Thoracic aorta (tissue), 2 donors: ENCODE measurements around the gene DNM3. TPM values are rescaled to one million over a fixed set of nuclear protein-coding genes. Genes with fewer than 3 reads are reported as not detected.

Source experiments
- ATAC-seq: fragments of 150-250 bp; one replicate; pipeline ENCODE4 v1.8.0; 2017; ENCODE audit warnings: low read depth; ENCODE audit not compliant: insufficient number of reproducible peaks, low FRiP score
- DNase-seq: peaks from one replicate; pipeline ENCODE4 v3.0.0-alpha.2; 2020; ENCODE audit warnings: low spot score
- H3K27ac ChIP-seq, 2 donors: fragments of 200-600 bp; sonication (generic); 1 replicate in 1 of 2; 2 replicates in 1 of 2; pipeline ENCODE4 v1.5.1; 2016; ENCODE audit warnings: mild to moderate bottlenecking in 2 of 2, moderate library complexity in 2 of 2
- H3K27me3 ChIP-seq: fragments of 200-600 bp; sonication (generic); replicated peaks from 2 replicates; pipeline ENCODE4 v1.6.0; 2016; ENCODE audit warnings: mild to moderate bottlenecking; ENCODE audit not compliant: insufficient read depth
- H3K36me3 ChIP-seq: fragments of 200-600 bp; sonication (generic); one replicate; pipeline ENCODE4 v1.5.1; 2016
- H3K4me1 ChIP-seq, 2 donors: fragments of 200-600 bp; sonication (generic); 1 replicate in 1 of 2; 2 replicates in 1 of 2; pipeline versions ENCODE4 v1.5.1 to v1.6.0; 2016; ENCODE audit warnings: low read depth in 2 of 2, mild to moderate bottlenecking in 1 of 2; ENCODE audit not compliant: control insufficient read depth in 1 of 2
- H3K4me3 ChIP-seq: fragments of 200-600 bp; sonication (generic); 2 replicates; pipeline ENCODE4 v1.5.1; 2016; ENCODE audit warnings: mild to moderate bottlenecking
- H3K9me3 ChIP-seq: fragments of 200-600 bp; sonication (generic); 2 replicates; pipeline ENCODE4 v1.5.1; 2016
- total RNA-seq, 2 donors: library from RNA; depleted of rRNA; stranded (reverse); fragments of >200 nt; gene quantifications; one replicate each; pipeline versions ENCODE4 v1.1.0 to v1.2.3, GENCODE V29; 2016
- TF ChIP-seq, protein P1 (sequence below): fragments of 200-600 bp; sonication (generic); IDR thresholded peaks from one replicate; pipeline ENCODE4 v1.5.1; 2019; ENCODE audit warnings: antibody characterized with exemption

DNM3 gene
- total RNA-seq, 2 donors from 2014 or later: 5.8 to 7.5 TPM

DNA sequence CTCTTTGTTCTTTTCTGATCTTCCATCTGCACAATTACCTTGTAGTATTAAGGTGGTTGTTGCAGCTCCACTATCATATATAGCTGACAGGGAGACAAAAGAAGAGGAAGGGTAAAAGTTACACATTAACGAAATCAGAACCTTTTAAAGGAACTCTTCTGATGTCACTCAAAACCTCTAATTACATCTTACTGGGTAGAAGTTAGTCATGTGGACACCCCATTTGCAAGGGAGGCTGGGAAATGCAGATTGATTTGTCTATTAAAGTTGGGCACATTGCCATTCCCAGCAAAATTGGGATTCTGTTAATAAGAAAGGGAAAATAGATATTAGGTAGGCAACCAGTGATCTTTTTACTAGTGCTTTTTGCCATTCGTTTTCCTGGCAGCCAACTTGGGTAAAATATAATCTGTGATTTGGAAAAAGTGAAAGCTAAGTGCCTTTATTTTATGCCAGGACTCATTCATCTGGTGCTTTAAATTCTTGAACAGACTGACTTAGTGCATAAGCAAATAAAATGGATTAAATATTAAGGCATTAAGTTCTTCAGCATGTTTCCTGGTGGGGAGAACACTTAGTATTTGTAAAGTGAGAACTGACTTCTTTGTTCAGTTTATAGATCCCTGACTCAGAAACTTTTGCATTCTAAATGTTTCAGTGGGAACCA is 71.3 kb downstream of the DNM3 start:
- Histone ChIP-seq H3K4me1 (peaks cover 10 to 12% of the 10 kb centered on the region in 2 donors), H3K36me3 (no peaks in the 10 kb centered on the region), H3K4me3 (no peak overlapping the region), H3K27ac (no peak overlapping the region), H3K9me3 (no peaks in the 10 kb centered on the region), H3K27me3 (no peaks in the 10 kb centered on the region)
- ATAC-seq (no peak), DNase-seq (no peak)
- TF ChIP-seq, protein P1, sequence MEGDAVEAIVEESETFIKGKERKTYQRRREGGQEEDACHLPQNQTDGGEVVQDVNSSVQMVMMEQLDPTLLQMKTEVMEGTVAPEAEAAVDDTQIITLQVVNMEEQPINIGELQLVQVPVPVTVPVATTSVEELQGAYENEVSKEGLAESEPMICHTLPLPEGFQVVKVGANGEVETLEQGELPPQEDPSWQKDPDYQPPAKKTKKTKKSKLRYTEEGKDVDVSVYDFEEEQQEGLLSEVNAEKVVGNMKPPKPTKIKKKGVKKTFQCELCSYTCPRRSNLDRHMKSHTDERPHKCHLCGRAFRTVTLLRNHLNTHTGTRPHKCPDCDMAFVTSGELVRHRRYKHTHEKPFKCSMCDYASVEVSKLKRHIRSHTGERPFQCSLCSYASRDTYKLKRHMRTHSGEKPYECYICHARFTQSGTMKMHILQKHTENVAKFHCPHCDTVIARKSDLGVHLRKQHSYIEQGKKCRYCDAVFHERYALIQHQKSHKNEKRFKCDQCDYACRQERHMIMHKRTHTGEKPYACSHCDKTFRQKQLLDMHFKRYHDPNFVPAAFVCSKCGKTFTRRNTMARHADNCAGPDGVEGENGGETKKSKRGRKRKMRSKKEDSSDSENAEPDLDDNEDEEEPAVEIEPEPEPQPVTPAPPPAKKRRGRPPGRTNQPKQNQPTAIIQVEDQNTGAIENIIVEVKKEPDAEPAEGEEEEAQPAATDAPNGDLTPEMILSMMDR: no peak

DNA sequence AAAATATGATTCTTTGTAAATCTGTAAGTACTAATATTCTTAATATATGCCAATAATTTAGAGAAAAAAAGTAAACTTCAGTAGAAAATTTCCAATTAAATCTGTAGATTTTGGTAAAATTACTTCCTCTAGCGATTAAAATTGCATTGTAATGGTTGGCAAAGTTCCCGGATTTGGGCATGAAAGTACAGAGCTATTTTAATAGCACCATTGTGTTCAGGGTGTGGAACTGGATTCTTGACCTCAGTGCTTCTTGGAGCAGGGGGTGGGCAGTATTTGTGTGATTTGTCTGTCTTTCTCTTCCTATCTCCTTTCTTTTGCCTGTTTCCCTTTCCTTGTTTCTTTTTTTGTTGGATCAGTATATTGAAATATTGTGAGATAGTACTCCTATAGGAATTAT is 72.1 kb downstream of the DNM3 start:
- Histone ChIP-seq H3K27ac (no peak overlapping the region), H3K36me3 (no peaks in the 10 kb centered on the region), H3K4me1 (peaks cover 10 to 12% of the 10 kb centered on the region in 2 donors), H3K4me3 (no peak overlapping the region), H3K9me3 (no peaks in the 10 kb centered on the region), H3K27me3 (no peaks in the 10 kb centered on the region)
- TF ChIP-seq, protein P1: no peak
- DNase-seq: no peak
- no peak for ATAC-seq

DNA sequence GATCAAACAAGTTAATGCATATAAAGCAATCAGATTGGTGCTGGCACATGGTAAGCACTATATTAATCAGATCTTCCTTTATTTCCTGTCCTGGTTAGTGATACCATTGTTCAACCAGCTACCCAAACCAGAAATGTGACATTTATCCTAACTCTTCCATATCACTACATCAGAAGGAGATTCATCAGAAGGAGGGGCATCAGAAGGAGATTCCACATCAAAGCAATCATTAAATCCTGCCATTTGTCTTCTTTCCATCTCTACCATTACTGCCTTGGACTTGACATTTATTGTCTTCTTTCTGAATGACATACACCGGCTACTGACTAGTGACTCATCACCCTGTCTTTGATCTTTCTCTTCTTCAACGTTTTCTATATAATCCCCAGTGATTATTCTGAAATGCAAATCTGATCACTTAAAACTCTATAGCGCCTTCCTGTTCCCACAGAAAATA is 75.0 kb downstream of the DNM3 start:
- Histone ChIP-seq H3K27me3 (no peaks in the 10 kb centered on the region), H3K4me1 (peaks cover 10 to 12% of the 10 kb centered on the region in 2 donors), H3K4me3 (no peak overlapping the region), H3K9me3 (no peaks in the 10 kb centered on the region), H3K36me3 (no peaks in the 10 kb centered on the region), H3K27ac (no peak overlapping the region)
- ATAC-seq: no peak
- DNase-seq: no peak
- TF ChIP-seq, protein P1: no peak

DNA sequence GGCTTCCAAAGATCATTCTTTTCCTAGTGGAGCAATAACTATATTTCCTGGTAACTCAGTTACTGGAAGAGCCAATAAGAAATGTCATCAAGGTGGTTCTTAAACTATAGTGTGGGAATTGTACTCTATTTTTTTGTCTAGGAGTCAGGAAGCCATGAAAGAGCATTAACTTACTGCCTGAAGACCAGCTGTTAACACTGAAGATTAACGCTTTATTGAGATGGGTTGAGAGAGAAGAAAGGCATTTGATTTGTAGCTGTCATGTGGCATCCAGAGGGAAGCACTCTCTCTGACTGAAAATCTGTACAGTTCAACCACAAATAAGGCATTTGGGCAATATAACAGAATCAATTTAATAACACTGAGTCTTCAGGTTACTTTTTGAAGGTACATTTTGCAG is 76.0 kb downstream of the DNM3 start:
- TF ChIP-seq, protein P1: no peak
- Histone ChIP-seq H3K4me3 (no peak overlapping the region), H3K4me1 (peaks cover 10 to 12% of the 10 kb centered on the region in 2 donors), H3K27me3 (no peaks in the 10 kb centered on the region), H3K36me3 (no peaks in the 10 kb centered on the region), H3K9me3 (no peaks in the 10 kb centered on the region), H3K27ac (no peak overlapping the region)
- ATAC-seq (no peak), DNase-seq (no peak)

DNA sequence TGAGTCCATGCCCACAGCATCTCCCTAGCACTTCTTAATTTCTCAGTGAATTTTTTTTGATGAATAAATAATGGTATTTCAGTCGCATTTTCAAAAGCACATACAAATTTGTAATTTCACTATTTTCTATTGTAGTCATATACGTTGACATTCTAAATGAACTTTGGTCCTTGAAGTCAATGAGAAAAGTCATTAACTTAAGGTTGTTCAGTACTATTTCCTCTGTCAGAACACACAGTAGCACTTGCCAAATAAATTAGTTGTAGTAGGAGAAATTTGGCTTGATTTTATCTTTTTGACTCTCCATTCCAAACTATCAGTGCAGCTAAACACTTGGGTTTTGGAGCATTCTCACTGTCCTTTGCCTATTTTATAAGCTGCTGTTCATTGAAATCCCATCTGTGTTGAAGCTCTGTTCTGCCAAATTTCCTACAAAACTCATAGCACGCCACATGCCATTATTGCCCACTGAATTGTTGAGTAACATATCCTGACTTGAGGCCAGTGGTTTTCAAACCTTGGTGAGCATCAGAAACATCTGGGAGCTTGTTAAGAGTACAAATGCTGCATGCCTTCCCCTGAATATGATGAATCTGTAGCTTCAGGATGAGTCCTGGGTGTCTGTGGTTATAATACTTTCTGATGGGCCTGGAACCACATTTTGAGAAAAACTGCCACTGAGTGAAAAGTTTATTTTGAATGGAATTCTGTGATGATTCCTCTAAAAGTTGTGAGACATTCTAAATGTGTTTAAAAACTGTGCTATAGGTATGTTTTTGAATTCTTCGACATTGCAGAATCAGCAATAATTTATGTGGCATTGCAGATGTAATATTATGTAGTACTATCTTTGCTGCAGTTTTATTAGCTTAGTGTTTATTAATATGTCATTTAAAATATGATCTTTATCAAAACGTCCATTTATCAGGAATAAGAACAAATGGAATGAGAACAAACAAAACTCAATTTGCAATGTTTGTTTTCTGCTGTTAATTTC is 78.9 kb downstream of the DNM3 start:
- H3K4me1 ChIP-seq: no peaks in the 10 kb centered on the region
- H3K27me3 ChIP-seq: no peaks in the 10 kb centered on the region
- no peaks in the 10 kb centered on the region for H3K36me3 ChIP-seq
- TF ChIP-seq, protein P1: no peak
- no peak overlapping the region for H3K4me3 ChIP-seq
- H3K9me3 ChIP-seq: no peaks in the 10 kb centered on the region
- DNase-seq (no peak), ATAC-seq (no peak)
- H3K27ac ChIP-seq: no peak overlapping the region
